ENCODE results near the gene STXBP6. TPM values are rescaled to one million over a fixed set of nuclear protein-coding genes. Genes with fewer than 3 reads are reported as not detected.

STXBP6 gene
- total and polyA plus RNA-seq, 2 of the 13 experiments (the other 11 are each of a cell fraction or from before 2014, with no cell fraction given), result 35.3 to 42.8 TPM

DNA sequence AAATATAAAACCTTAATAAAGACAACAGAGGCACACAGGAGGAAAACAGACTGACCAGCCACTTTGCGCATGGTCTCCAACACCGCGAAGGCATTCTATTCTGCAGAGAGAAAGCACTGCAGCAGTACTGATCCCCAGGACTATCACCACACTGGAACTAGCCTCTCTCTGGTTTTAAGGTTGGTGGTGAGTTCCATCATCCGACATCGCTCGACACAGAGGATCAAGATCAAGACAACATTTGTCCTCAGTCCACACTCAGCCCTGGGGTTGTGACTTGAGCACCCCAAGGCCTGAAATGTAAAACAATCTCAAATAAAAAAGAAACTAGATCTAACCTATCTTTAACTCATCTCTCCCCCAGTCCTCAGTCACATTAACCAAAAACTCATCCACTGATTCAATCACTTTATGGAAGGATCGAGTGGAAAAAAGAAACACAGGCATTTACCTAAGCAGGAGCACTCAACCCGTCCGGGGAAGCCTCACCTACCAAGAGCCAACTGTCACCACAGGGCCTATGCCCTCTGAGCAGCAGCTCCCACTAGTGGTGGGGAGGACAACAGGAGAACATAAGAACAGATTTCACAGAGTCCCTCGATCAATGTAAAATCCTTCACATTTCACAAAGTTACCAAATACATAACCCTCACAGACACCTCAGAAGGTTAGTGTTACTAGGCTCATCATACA, 17.7 kb downstream of the STXBP6 start (continued):
- TF ChIP-seq RBM22 (optimal IDR thresholded peaks at IDR 0.05; ENCODE audit: low read length) (peak; percentile 77), ZNF556 (CRISPR knock-in tag; IDR thresholded peaks at IDR 0.05; ENCODE audit: borderline replicate concordance) (peak; percentile 88; the same call in 1 of the 2 replicates), NFIB (CRISPR knock-in tag; IDR thresholded peaks at IDR 0.05; ENCODE audit: borderline replicate concordance) (no peak), CAMTA2 (CRISPR knock-in tag; IDR thresholded peaks at IDR 0.05; ENCODE audit: borderline replicate concordance) (no peak), KLF16 (CRISPR knock-in tag; IDR thresholded peaks at IDR 0.05) (0 out of 4 replicates have a peak, but pooled peaks of 1 of the 2 experiments have one; percentile 63), EZH2 (conservative IDR thresholded peaks at IDR 0.05; ENCODE audit: low read depth, low read length) (no peak), ZNF441 (CRISPR knock-in tag; IDR thresholded peaks at IDR 0.05; ENCODE audit: borderline replicate concordance) (no peak), ZNF263 (CRISPR knock-in tag; IDR thresholded peaks at IDR 0.05) (peak; percentile 99), ZBTB1 (CRISPR knock-in tag; IDR thresholded peaks at IDR 0.05; ENCODE audit: borderline replicate concordance) (no peak), ZNF225 (CRISPR knock-in tag; IDR thresholded peaks at IDR 0.05) (no peak), STAG1 (CRISPR knock-in tag; IDR thresholded peaks at IDR 0.05) (peak; percentile 91), ZNF775 (CRISPR knock-in tag; IDR thresholded peaks at IDR 0.05; ENCODE audit: borderline replicate concordance) (0 out of 2 replicates have a peak, but pooled peaks have one; percentile 39), KLF6 (CRISPR knock-in tag; IDR thresholded peaks at IDR 0.05) (0 out of 2 replicates have a peak, but pooled peaks have one; percentile 29)
- TF ChIP-seq, protein P1, sequence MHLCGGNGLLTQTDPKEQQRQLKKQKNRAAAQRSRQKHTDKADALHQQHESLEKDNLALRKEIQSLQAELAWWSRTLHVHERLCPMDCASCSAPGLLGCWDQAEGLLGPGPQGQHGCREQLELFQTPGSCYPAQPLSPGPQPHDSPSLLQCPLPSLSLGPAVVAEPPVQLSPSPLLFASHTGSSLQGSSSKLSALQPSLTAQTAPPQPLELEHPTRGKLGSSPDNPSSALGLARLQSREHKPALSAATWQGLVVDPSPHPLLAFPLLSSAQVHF (CRISPR knock-in tag; IDR thresholded peaks at IDR 0.05), result no peak
- TF ChIP-seq, protein P2, sequence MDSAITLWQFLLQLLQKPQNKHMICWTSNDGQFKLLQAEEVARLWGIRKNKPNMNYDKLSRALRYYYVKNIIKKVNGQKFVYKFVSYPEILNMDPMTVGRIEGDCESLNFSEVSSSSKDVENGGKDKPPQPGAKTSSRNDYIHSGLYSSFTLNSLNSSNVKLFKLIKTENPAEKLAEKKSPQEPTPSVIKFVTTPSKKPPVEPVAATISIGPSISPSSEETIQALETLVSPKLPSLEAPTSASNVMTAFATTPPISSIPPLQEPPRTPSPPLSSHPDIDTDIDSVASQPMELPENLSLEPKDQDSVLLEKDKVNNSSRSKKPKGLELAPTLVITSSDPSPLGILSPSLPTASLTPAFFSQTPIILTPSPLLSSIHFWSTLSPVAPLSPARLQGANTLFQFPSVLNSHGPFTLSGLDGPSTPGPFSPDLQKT (CRISPR knock-in tag; IDR thresholded peaks at IDR 0.05; ENCODE audit: borderline replicate concordance), result no peak
- TF ChIP-seq, protein P3, sequence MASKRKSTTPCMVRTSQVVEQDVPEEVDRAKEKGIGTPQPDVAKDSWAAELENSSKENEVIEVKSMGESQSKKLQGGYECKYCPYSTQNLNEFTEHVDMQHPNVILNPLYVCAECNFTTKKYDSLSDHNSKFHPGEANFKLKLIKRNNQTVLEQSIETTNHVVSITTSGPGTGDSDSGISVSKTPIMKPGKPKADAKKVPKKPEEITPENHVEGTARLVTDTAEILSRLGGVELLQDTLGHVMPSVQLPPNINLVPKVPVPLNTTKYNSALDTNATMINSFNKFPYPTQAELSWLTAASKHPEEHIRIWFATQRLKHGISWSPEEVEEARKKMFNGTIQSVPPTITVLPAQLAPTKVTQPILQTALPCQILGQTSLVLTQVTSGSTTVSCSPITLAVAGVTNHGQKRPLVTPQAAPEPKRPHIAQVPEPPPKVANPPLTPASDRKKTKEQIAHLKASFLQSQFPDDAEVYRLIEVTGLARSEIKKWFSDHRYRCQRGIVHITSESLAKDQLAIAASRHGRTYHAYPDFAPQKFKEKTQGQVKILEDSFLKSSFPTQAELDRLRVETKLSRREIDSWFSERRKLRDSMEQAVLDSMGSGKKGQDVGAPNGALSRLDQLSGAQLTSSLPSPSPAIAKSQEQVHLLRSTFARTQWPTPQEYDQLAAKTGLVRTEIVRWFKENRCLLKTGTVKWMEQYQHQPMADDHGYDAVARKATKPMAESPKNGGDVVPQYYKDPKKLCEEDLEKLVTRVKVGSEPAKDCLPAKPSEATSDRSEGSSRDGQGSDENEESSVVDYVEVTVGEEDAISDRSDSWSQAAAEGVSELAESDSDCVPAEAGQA (IDR thresholded peaks at IDR 0.05; ENCODE audit: low read depth), result peak; percentile 59; the same call in 1 of the 2 replicates
- TF ChIP-seq, protein P3 (CRISPR knock-in tag; IDR thresholded peaks at IDR 0.05; ENCODE audit: borderline replicate concordance), result no peak
- TF ChIP-seq, protein P4, sequence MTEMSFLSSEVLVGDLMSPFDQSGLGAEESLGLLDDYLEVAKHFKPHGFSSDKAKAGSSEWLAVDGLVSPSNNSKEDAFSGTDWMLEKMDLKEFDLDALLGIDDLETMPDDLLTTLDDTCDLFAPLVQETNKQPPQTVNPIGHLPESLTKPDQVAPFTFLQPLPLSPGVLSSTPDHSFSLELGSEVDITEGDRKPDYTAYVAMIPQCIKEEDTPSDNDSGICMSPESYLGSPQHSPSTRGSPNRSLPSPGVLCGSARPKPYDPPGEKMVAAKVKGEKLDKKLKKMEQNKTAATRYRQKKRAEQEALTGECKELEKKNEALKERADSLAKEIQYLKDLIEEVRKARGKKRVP (CRISPR knock-in tag; IDR thresholded peaks at IDR 0.05), result 0 out of 4 replicates have a peak, but pooled peaks of 1 of the 2 experiments have one; percentile 5
- TF ChIP-seq, protein P5, sequence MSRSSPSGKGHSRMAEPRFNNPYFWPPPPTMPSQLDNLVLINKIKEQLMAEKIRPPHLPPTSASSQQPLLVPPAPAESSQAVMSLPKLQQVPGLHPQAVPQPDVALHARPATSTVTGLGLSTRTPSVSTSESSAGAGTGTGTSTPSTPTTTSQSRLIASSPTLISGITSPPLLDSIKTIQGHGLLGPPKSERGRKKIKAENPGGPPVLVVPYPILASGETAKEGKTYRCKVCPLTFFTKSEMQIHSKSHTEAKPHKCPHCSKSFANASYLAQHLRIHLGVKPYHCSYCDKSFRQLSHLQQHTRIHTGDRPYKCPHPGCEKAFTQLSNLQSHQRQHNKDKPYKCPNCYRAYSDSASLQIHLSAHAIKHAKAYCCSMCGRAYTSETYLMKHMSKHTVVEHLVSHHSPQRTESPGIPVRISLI (CRISPR knock-in tag; IDR thresholded peaks at IDR 0.05; ENCODE audit: borderline replicate concordance), result no peak

All from HepG2 (cell line).